Liver (tissue), 9 donors: ENCODE results near the gene EXOC6B. TPM values are rescaled to one million over a fixed set of nuclear protein-coding genes. Genes with fewer than 3 reads are reported as not detected.

ENCODE experiments used
- DNase-seq: peaks from one replicate; pipeline ENCODE4 v3.0.0-alpha.2; 2017; ENCODE audit warnings: low spot score
- H3K27ac ChIP-seq, 2 donors: one replicate each; pipeline ENCODE4 v1.7.0; 2013; ENCODE audit warnings: inconsistent platforms in 2 of 2, low read length in 2 of 2, control low read depth in 1 of 2, low read depth in 1 of 2, mild to moderate bottlenecking in 1 of 2
- H3K27me3 ChIP-seq, 4 donors: one replicate each; pipeline versions ENCODE4 v1.6.1 to v1.7.0; 2013; ENCODE audit warnings: low read length in 3 of 4, inconsistent platforms in 1 of 4, mild to moderate bottlenecking in 1 of 4, moderate library complexity in 1 of 4; ENCODE audit not compliant: control insufficient read depth in 4 of 4, insufficient read depth in 4 of 4
- H3K36me3 ChIP-seq, 4 donors: one replicate each; pipeline versions ENCODE4 v1.6.1 to v1.7.0; 2013; ENCODE audit warnings: low read length in 3 of 4, mild to moderate bottlenecking in 3 of 4, low read depth in 1 of 4, moderate library complexity in 1 of 4; ENCODE audit not compliant: control insufficient read depth in 4 of 4, insufficient read depth in 3 of 4
- H3K4me1 ChIP-seq, 4 donors: one replicate each; pipeline versions ENCODE4 v1.6.1 to v1.7.0; 2013; ENCODE audit warnings: low read length in 3 of 4, mild to moderate bottlenecking in 3 of 4, moderate library complexity in 1 of 4; ENCODE audit not compliant: control insufficient read depth in 4 of 4, insufficient read depth in 4 of 4
- H3K4me3 ChIP-seq, 3 donors: one replicate each; pipeline versions ENCODE4 v1.6.1 to v1.7.0; 2013; ENCODE audit warnings: low read length in 3 of 3, control low read depth in 1 of 3, low read depth in 1 of 3, mild to moderate bottlenecking in 1 of 3
- H3K9ac ChIP-seq, 2 donors: one replicate each; pipeline ENCODE4 v1.7.0; 2013; ENCODE audit warnings: low read length in 2 of 2, mild to moderate bottlenecking in 2 of 2, moderate library complexity in 2 of 2, control low read depth in 1 of 2, low read depth in 1 of 2
- H3K9me3 ChIP-seq, 4 donors: one replicate each; pipeline versions ENCODE4 v1.6.1 to v1.7.0; 2013; ENCODE audit warnings: low read length in 3 of 4; ENCODE audit not compliant: control insufficient read depth in 4 of 4
- EGR1 ChIP-seq, 2 donors: IDR thresholded peaks; 2 replicates each; pipeline ENCODE4 v1.6.1; 2016 to 2018; ENCODE audit warnings: antibody characterized with exemption in 2 of 2, low read depth in 2 of 2
- FOXA1 ChIP-seq: IDR thresholded peaks from 2 replicates; pipeline ENCODE4 v1.6.1; 2016; ENCODE audit warnings: antibody characterized with exemption
- FOXA2 ChIP-seq: IDR thresholded peaks from 2 replicates; pipeline ENCODE4 v1.6.1; 2016; ENCODE audit warnings: antibody characterized with exemption
- GABPA ChIP-seq, 2 donors: IDR thresholded peaks in 1 of 2; conservative IDR thresholded peaks in 1 of 2; 2 replicates each; pipeline ENCODE4 v1.6.1; 2016; ENCODE audit warnings: antibody characterized with exemption in 2 of 2, mild to moderate bottlenecking in 1 of 2, moderate library complexity in 1 of 2
- HNF4A ChIP-seq, 2 donors: conservative IDR thresholded peaks; 2 replicates each; pipeline ENCODE4 v1.6.1; 2016; ENCODE audit warnings: antibody characterized with exemption in 2 of 2, mild to moderate bottlenecking in 2 of 2
- JUND ChIP-seq, 2 donors: IDR thresholded peaks; 2 replicates each; pipeline ENCODE4 v1.6.1; 2016; ENCODE audit warnings: antibody characterized with exemption in 2 of 2
- MAX ChIP-seq: IDR thresholded peaks from 2 replicates; pipeline ENCODE4 v1.6.1; 2016; ENCODE audit warnings: antibody characterized with exemption
- NR2F2 ChIP-seq: IDR thresholded peaks from 2 replicates; pipeline ENCODE4 v1.6.1; 2016; ENCODE audit warnings: antibody characterized with exemption
- RAD21 ChIP-seq, 2 donors: IDR thresholded peaks; 2 replicates each; pipeline ENCODE4 v1.6.1; 2016; ENCODE audit warnings: antibody characterized with exemption in 2 of 2, mild to moderate bottlenecking in 2 of 2
- RXRA ChIP-seq, 2 donors: IDR thresholded peaks; 2 replicates each; pipeline ENCODE4 v1.6.1; 2017 to 2018; ENCODE audit warnings: antibody characterized with exemption in 2 of 2, mild to moderate bottlenecking in 1 of 2
- SP1 ChIP-seq: IDR thresholded peaks from 2 replicates; pipeline ENCODE4 v1.6.1; 2018; ENCODE audit warnings: antibody characterized with exemption, mild to moderate bottlenecking
- TAF1 ChIP-seq: conservative IDR thresholded peaks from 2 replicates; pipeline ENCODE4 v1.6.1; 2016; ENCODE audit warnings: antibody characterized with exemption, mild to moderate bottlenecking
- YY1 ChIP-seq: IDR thresholded peaks from 2 replicates; pipeline ENCODE4 v1.6.1; 2016; ENCODE audit warnings: antibody characterized with exemption, mild to moderate bottlenecking
- WGBS: extraction: QIAGEN DNeasy Blood & Tissue Kit; methylation state at CpG from one replicate; pipeline ENCODE4 v1.1.7; 2013; 5-methylcytosine and 5-hydroxymethylcytosine counted together
- polyA plus RNA-seq, 2 donors: library from polyadenylated mRNA; stranded (reverse) in 1 of 2; unstranded in 1 of 2; fragments of 200-250 nt in 1 of 2; fragments of >200 nt in 1 of 2; fragmentation: Nextera tagmentation in 1 of 2; extraction: Ambion mirVana in 1 of 2; gene quantifications; one replicate each; pipeline versions ENCODE4 v1.2.1 to v1.2.3, GENCODE V29; 2013 to 2015
- total RNA-seq, 2 donors: library from RNA; depleted of rRNA; stranded (reverse); fragments of >200 nt; gene quantifications; one replicate each; pipeline ENCODE4 v1.2.3, GENCODE V29; 2014
- TF ChIP-seq, protein P1 (sequence below): IDR thresholded peaks from 2 replicates; pipeline ENCODE4 v1.6.1; 2016; ENCODE audit warnings: antibody characterized with exemption
- TF ChIP-seq, protein P2 (sequence below): IDR thresholded peaks from 2 replicates; pipeline ENCODE4 v1.6.1; 2016; ENCODE audit warnings: antibody characterized with exemption
- TF ChIP-seq, protein P3 (sequence below): IDR thresholded peaks from 2 replicates; pipeline ENCODE4 v1.6.1; 2016; ENCODE audit warnings: antibody characterized with exemption, mild to moderate bottlenecking
- TF ChIP-seq, protein P4 (sequence below): fragments of 150-350 bp; IDR thresholded peaks from 2 replicates; pipeline ENCODE4 v1.5.1; 2017; ENCODE audit warnings: improper control_type of control experiment, low read depth, low read length; ENCODE audit not compliant: missing input control
- donor health status: healthy.
- donor health status: healthy.
- donor health status: healthy.
- donor health status: healthy.
- donor health status: healthy.

The EXOC6B gene
- total and polyA plus RNA-seq, 4 donors, result 1.7 to 9.5 (median 5.5) TPM

- WGBS, result 80% methylated on average over 2 of the region's 2 CpGs
- peaks cover 0 to 3% (median 0%) of the 10 kb centered on the region in 4 donors for H3K27me3 ChIP-seq
- H3K4me1 ChIP-seq, result no peaks in the 10 kb centered on the region
- H3K36me3 ChIP-seq, result no peaks in the 10 kb centered on the region
- DNase-seq, result no peak
- H3K27ac ChIP-seq, result no peak overlapping the region
- no peak overlapping the region for H3K4me3 ChIP-seq
- TF ChIP-seq JUND (IDR thresholded peaks at IDR 0.05) (no peak), HNF4A (conservative IDR thresholded peaks at IDR 0.05) (no peak), RAD21 (IDR thresholded peaks at IDR 0.05) (no peak)
- H3K9me3 ChIP-seq, result no peaks in the 10 kb centered on the region
- no peak overlapping the region for H3K9ac ChIP-seq
Observed at GRCh38 chr2:72156872-72157271, 669.0 kb downstream of the EXOC6B start.

DNA sequence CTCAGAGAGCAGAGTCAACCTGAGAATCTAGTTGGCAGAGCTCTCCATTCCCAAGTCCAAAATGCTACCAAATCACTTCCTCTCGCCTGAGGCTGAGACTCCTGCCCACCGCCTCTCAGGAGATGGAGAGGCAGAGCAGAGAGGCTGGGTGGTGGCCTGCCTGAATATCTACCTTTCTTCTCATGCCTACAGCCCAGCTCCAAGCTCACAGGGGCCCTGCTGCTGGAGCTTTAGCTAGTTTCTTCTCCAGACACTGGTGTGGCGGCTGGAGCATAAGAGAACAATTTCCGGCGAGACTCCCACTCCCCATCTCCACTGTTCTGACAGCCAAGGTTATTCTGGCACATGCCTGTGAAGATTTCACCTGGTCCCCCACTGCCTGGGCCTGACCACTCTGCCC, 670.1 kb downstream of the EXOC6B start:
- DNase-seq, result no peak
- Histone ChIP-seq H3K27me3 (peaks cover 0 to 3% (median 0%) of the 10 kb centered on the region in 4 donors), H3K36me3 (no peaks in the 10 kb centered on the region), H3K4me1 (no peaks in the 10 kb centered on the region), H3K4me3 (no peak overlapping the region), H3K27ac (no peak overlapping the region), H3K9me3 (no peaks in the 10 kb centered on the region), H3K9ac (no peak overlapping the region)
- TF ChIP-seq FOXA2 (no peak), FOXA1 (no peak), GABPA (IDR thresholded peaks at IDR 0.05 in 1 of 2, conservative IDR thresholded peaks at IDR 0.05 in 1 of 2) (no peak), NR2F2 (no peak), MAX (no peak), RXRA (IDR thresholded peaks at IDR 0.05) (no peak), EGR1 (IDR thresholded peaks at IDR 0.05; ENCODE audit: low read depth in 2 of 2) (no peak), YY1 (no peak), JUND (IDR thresholded peaks at IDR 0.05) (no peak), SP1 (no peak)
- TF ChIP-seq, protein P1, sequence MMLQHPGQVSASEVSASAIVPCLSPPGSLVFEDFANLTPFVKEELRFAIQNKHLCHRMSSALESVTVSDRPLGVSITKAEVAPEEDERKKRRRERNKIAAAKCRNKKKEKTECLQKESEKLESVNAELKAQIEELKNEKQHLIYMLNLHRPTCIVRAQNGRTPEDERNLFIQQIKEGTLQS, result no peak
- 95% methylated on average over 5 of the region's 5 CpGs for WGBS

GRCh38 chr2:72155151-72155550, 670.7 kb downstream of the EXOC6B start:
- TF ChIP-seq, protein P2, sequence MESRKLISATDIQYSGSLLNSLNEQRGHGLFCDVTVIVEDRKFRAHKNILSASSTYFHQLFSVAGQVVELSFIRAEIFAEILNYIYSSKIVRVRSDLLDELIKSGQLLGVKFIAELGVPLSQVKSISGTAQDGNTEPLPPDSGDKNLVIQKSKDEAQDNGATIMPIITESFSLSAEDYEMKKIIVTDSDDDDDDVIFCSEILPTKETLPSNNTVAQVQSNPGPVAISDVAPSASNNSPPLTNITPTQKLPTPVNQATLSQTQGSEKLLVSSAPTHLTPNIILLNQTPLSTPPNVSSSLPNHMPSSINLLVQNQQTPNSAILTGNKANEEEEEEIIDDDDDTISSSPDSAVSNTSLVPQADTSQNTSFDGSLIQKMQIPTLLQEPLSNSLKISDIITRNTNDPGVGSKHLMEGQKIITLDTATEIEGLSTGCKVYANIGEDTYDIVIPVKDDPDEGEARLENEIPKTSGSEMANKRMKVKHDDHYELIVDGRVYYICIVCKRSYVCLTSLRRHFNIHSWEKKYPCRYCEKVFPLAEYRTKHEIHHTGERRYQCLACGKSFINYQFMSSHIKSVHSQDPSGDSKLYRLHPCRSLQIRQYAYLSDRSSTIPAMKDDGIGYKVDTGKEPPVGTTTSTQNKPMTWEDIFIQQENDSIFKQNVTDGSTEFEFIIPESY, result no peak
- TF ChIP-seq MAX (no peak), YY1 (no peak), TAF1 (no peak), SP1 (no peak), FOXA2 (no peak), EGR1 (IDR thresholded peaks at IDR 0.05; ENCODE audit: low read depth in 2 of 2) (no peak), RXRA (IDR thresholded peaks at IDR 0.05) (no peak), NR2F2 (no peak), HNF4A (conservative IDR thresholded peaks at IDR 0.05) (no peak), FOXA1 (no peak), JUND (IDR thresholded peaks at IDR 0.05) (no peak), RAD21 (IDR thresholded peaks at IDR 0.05) (no peak)
- TF ChIP-seq, protein P1, result no peak
- TF ChIP-seq, protein P3, sequence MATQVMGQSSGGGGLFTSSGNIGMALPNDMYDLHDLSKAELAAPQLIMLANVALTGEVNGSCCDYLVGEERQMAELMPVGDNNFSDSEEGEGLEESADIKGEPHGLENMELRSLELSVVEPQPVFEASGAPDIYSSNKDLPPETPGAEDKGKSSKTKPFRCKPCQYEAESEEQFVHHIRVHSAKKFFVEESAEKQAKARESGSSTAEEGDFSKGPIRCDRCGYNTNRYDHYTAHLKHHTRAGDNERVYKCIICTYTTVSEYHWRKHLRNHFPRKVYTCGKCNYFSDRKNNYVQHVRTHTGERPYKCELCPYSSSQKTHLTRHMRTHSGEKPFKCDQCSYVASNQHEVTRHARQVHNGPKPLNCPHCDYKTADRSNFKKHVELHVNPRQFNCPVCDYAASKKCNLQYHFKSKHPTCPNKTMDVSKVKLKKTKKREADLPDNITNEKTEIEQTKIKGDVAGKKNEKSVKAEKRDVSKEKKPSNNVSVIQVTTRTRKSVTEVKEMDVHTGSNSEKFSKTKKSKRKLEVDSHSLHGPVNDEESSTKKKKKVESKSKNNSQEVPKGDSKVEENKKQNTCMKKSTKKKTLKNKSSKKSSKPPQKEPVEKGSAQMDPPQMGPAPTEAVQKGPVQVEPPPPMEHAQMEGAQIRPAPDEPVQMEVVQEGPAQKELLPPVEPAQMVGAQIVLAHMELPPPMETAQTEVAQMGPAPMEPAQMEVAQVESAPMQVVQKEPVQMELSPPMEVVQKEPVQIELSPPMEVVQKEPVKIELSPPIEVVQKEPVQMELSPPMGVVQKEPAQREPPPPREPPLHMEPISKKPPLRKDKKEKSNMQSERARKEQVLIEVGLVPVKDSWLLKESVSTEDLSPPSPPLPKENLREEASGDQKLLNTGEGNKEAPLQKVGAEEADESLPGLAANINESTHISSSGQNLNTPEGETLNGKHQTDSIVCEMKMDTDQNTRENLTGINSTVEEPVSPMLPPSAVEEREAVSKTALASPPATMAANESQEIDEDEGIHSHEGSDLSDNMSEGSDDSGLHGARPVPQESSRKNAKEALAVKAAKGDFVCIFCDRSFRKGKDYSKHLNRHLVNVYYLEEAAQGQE, result no peak
- TF ChIP-seq, protein P4, sequence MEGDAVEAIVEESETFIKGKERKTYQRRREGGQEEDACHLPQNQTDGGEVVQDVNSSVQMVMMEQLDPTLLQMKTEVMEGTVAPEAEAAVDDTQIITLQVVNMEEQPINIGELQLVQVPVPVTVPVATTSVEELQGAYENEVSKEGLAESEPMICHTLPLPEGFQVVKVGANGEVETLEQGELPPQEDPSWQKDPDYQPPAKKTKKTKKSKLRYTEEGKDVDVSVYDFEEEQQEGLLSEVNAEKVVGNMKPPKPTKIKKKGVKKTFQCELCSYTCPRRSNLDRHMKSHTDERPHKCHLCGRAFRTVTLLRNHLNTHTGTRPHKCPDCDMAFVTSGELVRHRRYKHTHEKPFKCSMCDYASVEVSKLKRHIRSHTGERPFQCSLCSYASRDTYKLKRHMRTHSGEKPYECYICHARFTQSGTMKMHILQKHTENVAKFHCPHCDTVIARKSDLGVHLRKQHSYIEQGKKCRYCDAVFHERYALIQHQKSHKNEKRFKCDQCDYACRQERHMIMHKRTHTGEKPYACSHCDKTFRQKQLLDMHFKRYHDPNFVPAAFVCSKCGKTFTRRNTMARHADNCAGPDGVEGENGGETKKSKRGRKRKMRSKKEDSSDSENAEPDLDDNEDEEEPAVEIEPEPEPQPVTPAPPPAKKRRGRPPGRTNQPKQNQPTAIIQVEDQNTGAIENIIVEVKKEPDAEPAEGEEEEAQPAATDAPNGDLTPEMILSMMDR, result no peak
- 89% methylated on average over 3 of the region's 3 CpGs for WGBS
- H3K27me3 ChIP-seq, result peaks cover 0 to 3% (median 0%) of the 10 kb centered on the region in 4 donors
- peaks cover 0 to 4% (median 1%) of the 10 kb centered on the region in 4 donors for H3K4me1 ChIP-seq
- no peak overlapping the region for H3K27ac ChIP-seq
- H3K4me3 ChIP-seq, result no peak overlapping the region
- no peaks in the 10 kb centered on the region for H3K9me3 ChIP-seq
- DNase-seq, result no peak
- H3K36me3 ChIP-seq, result no peaks in the 10 kb centered on the region
- no peak overlapping the region for H3K9ac ChIP-seq
